Panc1 (cell line): Measurements from ENCODE around the gene FIGNL2. TPM values are rescaled to one million over a fixed set of nuclear protein-coding genes. Genes with fewer than 3 reads are reported as not detected.

ENCODE experiments used
- ATAC-seq: fragments of 200-7000 bp; cut with Tn5 transposase; 2 replicates; pipeline ENCODE4 v1.9.1; 2020; ENCODE audit warnings: mild to moderate bottlenecking, moderate library complexity
- BruUV-seq: library from RNA; stranded (reverse); fragments of 400-500 nt; replicated peaks from 2 replicates; lab custom pipeline; 2021; lab: Mats Ljungman, UMichigan
- CTCF ChIA-PET: fragments of 300-600 bp; sonication (Branson Sonifier 250); formaldehyde crosslinking; loops from one replicate; lab custom pipeline; 2022; ENCODE audit warnings: antibody characterized with exemption; lab: Charles Lee
- POLR2A ChIA-PET: fragments of 300-600 bp; sonication (Branson Sonifier 250); formaldehyde crosslinking; loops from one replicate; lab custom pipeline; 2022; ENCODE audit warnings: antibody characterized with exemption; lab: Charles Lee
- DNase-seq: peaks from one replicate; pipeline ENCODE4 v3.0.0-alpha.2; 2010; ENCODE audit warnings: low read depth, low spot score
- H3K27ac ChIP-seq: 2 replicates; pipeline ENCODE4 v1.5.1; 2011; ENCODE audit warnings: mild to moderate bottlenecking, low read length, inconsistent platforms
- H3K27me3 ChIP-seq: fragments of 200-500 bp; sonication (Bioruptor generic); 2 replicates; pipeline ENCODE4 v1.6.0; 2014; ENCODE audit warnings: low read length, inconsistent platforms; ENCODE audit not compliant: control insufficient read depth, insufficient read depth
- H3K36me3 ChIP-seq: fragments of 200-500 bp; sonication (Bioruptor generic); 2 replicates; pipeline ENCODE4 v1.5.1; 2014; ENCODE audit warnings: inconsistent platforms, mild to moderate bottlenecking, low read length, moderate library complexity; ENCODE audit not compliant: control insufficient read depth, insufficient read depth
- H3K4me1 ChIP-seq: 2 replicates; pipeline ENCODE4 v1.5.1; 2011; ENCODE audit warnings: inconsistent platforms, mild to moderate bottlenecking, low read length, moderate library complexity; ENCODE audit not compliant: control insufficient read depth, insufficient read depth
- H3K4me3 ChIP-seq, 2 experiments: 2 replicates each; pipeline ENCODE4 v1.5.1; 2011 to 2012; ENCODE audit warnings: low read depth in 2 of 2, low read length in 2 of 2, mild to moderate bottlenecking in 2 of 2, inconsistent platforms in 1 of 2, moderate library complexity in 1 of 2
- H3K9me3 ChIP-seq: fragments of 200-500 bp; sonication (Bioruptor generic); 2 replicates; pipeline ENCODE4 v1.5.1; 2014; ENCODE audit warnings: low read depth, mild to moderate bottlenecking, inconsistent platforms, low read length, moderate library complexity; ENCODE audit not compliant: control insufficient read depth, insufficient read depth
- POLR2AphosphoS5 ChIP-seq: IDR thresholded peaks from 2 replicates; pipeline ENCODE4 v1.6.1; 2012; ENCODE audit warnings: mild to moderate bottlenecking, low read depth, low read length, moderate library complexity
- SIN3A ChIP-seq: IDR thresholded peaks from 2 replicates; pipeline ENCODE4 v1.6.1; 2012; ENCODE audit warnings: low read depth, mild to moderate bottlenecking, low read length, moderate library complexity, borderline replicate concordance; ENCODE audit not compliant: insufficient read depth
- TCF7L2 ChIP-seq: IDR thresholded peaks from 2 replicates; pipeline ENCODE4 v1.6.1; 2011; ENCODE audit warnings: mild to moderate bottlenecking, low read depth, low read length, inconsistent platforms
- in situ Hi-C: cut with HindIII; loops from 2 replicates; pipeline ENCODE4 v1.10.0; 2016; ENCODE audit warnings: low sequenced_read_pairs, low pct_unique_long_range_greater_than_20kb
- intact Hi-C: fragments of 100-400 bp; cut with micrococcal nuclease; formaldehyde crosslinking; loops from one replicate; pipeline ENCODE4 v1.10.0; 2022; ENCODE audit not compliant: unreplicated experiment
- total RNA-seq: library from RNA; stranded (reverse); gene quantifications from one replicate; pipeline ENCODE4 v1.2.1, GENCODE V29; 2021; ENCODE audit not compliant: unreplicated experiment
- TF ChIP-seq, protein P1 (sequence below), 2 experiments: IDR thresholded peaks; 2 replicates each; pipeline ENCODE4 v1.6.1; 2011 to 2012; ENCODE audit warnings: low read depth in 2 of 2, control low read depth in 1 of 2, low read length in 1 of 2, mild to moderate bottlenecking in 1 of 2, moderate library complexity in 1 of 2; ENCODE audit not compliant: insufficient read depth in 1 of 2
- TF ChIP-seq, protein P2 (sequence below): fragments of 450-650 bp; IDR thresholded peaks from 2 replicates; pipeline ENCODE4 v1.5.1; 2017; ENCODE audit warnings: mild to moderate bottlenecking

Gene FIGNL2
- total RNA-seq, 1 experiment from 2014 or later: 0.23 TPM

DNA sequence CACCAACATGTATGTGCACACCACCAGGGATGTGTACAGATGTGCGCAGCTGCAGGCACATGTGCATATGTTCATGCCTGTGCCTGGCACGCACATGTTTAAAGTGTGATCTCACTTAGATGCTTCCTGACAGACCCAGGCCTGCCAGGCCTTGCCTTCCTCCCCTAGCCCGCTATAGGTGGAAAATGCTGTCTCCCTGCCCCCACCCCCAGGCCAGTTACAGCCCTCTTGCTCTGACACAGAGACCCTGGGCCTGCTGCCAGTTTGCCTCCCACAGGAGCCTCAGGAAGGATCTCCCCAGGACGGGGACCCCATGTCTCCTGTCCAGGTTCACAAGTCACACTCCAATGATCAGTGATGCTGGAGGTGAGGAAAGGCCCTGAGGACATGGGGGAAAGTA lies 21.6 kb downstream of the FIGNL2 start:
- BruUV-seq: no TSS peak
- in situ Hi-C loops: no loop called here
- H3K36me3 ChIP-seq: no peaks in the 10 kb centered on the region
- H3K4me3 ChIP-seq: no peak overlapping the region
- intact Hi-C loops: loop anchor here (10.0 kb wide), 1 partner anchor 292 kb away; no protein-coding TSS in a partner anchor
- ChIA-PET CTCF (no interaction called here), POLR2A (no interaction called here)
- no peaks in the 10 kb centered on the region for H3K4me1 ChIP-seq
- no peak for ATAC-seq
- H3K27me3 ChIP-seq: 0 out of 2 replicates have a peak, but pooled peaks cover 3% of the 10 kb centered on the region
- no peak overlapping the region for H3K27ac ChIP-seq
- H3K9me3 ChIP-seq: no peaks in the 10 kb centered on the region
- TF ChIP-seq TCF7L2 (no peak), POLR2AphosphoS5 (no peak), SIN3A (no peak)
- TF ChIP-seq, protein P1, sequence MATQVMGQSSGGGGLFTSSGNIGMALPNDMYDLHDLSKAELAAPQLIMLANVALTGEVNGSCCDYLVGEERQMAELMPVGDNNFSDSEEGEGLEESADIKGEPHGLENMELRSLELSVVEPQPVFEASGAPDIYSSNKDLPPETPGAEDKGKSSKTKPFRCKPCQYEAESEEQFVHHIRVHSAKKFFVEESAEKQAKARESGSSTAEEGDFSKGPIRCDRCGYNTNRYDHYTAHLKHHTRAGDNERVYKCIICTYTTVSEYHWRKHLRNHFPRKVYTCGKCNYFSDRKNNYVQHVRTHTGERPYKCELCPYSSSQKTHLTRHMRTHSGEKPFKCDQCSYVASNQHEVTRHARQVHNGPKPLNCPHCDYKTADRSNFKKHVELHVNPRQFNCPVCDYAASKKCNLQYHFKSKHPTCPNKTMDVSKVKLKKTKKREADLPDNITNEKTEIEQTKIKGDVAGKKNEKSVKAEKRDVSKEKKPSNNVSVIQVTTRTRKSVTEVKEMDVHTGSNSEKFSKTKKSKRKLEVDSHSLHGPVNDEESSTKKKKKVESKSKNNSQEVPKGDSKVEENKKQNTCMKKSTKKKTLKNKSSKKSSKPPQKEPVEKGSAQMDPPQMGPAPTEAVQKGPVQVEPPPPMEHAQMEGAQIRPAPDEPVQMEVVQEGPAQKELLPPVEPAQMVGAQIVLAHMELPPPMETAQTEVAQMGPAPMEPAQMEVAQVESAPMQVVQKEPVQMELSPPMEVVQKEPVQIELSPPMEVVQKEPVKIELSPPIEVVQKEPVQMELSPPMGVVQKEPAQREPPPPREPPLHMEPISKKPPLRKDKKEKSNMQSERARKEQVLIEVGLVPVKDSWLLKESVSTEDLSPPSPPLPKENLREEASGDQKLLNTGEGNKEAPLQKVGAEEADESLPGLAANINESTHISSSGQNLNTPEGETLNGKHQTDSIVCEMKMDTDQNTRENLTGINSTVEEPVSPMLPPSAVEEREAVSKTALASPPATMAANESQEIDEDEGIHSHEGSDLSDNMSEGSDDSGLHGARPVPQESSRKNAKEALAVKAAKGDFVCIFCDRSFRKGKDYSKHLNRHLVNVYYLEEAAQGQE (IDR thresholded peaks at IDR 0.05; ENCODE audit: insufficient read depth in 1 of 2, low read depth in 2 of 2, low read length in 1 of 2): no peak
- TF ChIP-seq, protein P2, sequence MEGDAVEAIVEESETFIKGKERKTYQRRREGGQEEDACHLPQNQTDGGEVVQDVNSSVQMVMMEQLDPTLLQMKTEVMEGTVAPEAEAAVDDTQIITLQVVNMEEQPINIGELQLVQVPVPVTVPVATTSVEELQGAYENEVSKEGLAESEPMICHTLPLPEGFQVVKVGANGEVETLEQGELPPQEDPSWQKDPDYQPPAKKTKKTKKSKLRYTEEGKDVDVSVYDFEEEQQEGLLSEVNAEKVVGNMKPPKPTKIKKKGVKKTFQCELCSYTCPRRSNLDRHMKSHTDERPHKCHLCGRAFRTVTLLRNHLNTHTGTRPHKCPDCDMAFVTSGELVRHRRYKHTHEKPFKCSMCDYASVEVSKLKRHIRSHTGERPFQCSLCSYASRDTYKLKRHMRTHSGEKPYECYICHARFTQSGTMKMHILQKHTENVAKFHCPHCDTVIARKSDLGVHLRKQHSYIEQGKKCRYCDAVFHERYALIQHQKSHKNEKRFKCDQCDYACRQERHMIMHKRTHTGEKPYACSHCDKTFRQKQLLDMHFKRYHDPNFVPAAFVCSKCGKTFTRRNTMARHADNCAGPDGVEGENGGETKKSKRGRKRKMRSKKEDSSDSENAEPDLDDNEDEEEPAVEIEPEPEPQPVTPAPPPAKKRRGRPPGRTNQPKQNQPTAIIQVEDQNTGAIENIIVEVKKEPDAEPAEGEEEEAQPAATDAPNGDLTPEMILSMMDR: no peak
- DNase-seq: no peak

DNA sequence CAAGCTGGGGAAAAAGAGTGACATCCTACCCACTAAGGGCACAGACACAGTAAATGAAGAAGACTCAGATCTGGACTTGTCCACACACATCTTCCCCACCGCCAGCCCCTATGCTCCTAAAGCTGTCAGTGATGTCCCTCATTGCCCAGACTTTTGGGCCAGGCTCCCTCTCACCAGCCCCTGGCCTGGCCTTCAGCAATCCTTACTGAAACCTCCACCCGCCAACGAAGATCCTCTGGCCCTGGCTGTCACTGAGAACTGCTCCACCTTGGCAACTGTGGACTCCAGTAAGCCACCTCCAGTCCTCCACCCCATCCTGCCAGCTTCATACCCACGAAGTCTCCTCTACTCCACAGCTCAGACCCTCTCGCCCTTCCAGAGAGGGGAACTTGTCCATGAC lies 23.3 kb downstream of the FIGNL2 start:
- Histone ChIP-seq H3K27me3 (no peaks in the 10 kb centered on the region), H3K9me3 (no peaks in the 10 kb centered on the region), H3K4me1 (no peaks in the 10 kb centered on the region), H3K4me3 (no peak overlapping the region), H3K27ac (no peak overlapping the region), H3K36me3 (no peaks in the 10 kb centered on the region)
- in situ Hi-C loops: no loop called here
- no peak for ATAC-seq
- CTCF ChIA-PET: no interaction called here
- BruUV-seq: no TSS peak
- DNase-seq: no peak
- TF ChIP-seq POLR2AphosphoS5 (no peak), SIN3A (no peak), TCF7L2 (no peak)
- TF ChIP-seq, protein P1 (IDR thresholded peaks at IDR 0.05; ENCODE audit: insufficient read depth in 1 of 2, low read depth in 2 of 2, low read length in 1 of 2): no peak
- TF ChIP-seq, protein P2: no peak
- POLR2A ChIA-PET: no interaction called here
- intact Hi-C loops: loop anchor here (2.0 to 10.0 kb wide), 2 partner anchors 290 to 404 kb away; no protein-coding TSS in a partner anchor
